Stimulated activated CD4-positive, alpha-beta T cell treated with anti-CD3 and anti-CD28 coated beads, Interleukin-1b, Interleukin-23, amount 100 ng/mL, for 1 hour (primary cell): ENCODE results near the gene NOL3.

Experiments
- DNase-seq, 2 donors: peaks; one replicate each; pipeline ENCODE4 v3.0.0-alpha.2; 2020; ENCODE audit warnings: low read depth in 2 of 2

Gene NOL3

GRCh38 chr16:67170949-67171649 is 761 bp downstream of the NOL3 start:
- no peak for DNase-seq

GRCh38 chr16:67173323-67173722 is 3.0 kb downstream of the NOL3 start:
- no peak for DNase-seq

GRCh38 chr16:67173808-67174705 is 3.7 kb downstream of the NOL3 start:
- peak in 1 of 2 donors; percentile 29 for DNase-seq

GRCh38 chr16:67174706-67175231 is 4.4 kb downstream of the NOL3 start:
- DNase-seq, result no peak

- DNase-seq, result no peak
These were observed 6.3 kb downstream of the NOL3 start for GRCh38 chr16:67176662-67177061.

- no peak for DNase-seq
These were observed 7.7 kb downstream of the NOL3 start for GRCh38 chr16:67177743-67178699.

GRCh38 chr16:67179421-67180080 is 9.2 kb downstream of the NOL3 start:
- no peak for DNase-seq

GRCh38 chr16:67180166-67180565 is 9.8 kb downstream of the NOL3 start:
- DNase-seq, result no peak

- DNase-seq, result no peak
These were observed 11.0 kb downstream of the NOL3 start for GRCh38 chr16:67181346-67181745.

GRCh38 chr16:67182288-67182687 is 11.9 kb downstream of the NOL3 start:
- DNase-seq, result no peak

GRCh38 chr16:67183284-67183626 is 12.9 kb downstream of the NOL3 start:
- no peak for DNase-seq

- DNase-seq, result peak; percentile 78 to 81
These were observed 13.5 kb downstream of the NOL3 start, which contains the start of gene MATCAP1 for GRCh38 chr16:67183627-67184452. MATCAP1 (minus strand) TSS chr16:67183963; CDS start chr16:67180610, 3,353 bp downstream.

GRCh38 chr16:67184453-67184994 is 14.2 kb downstream of the NOL3 start:
- DNase-seq, result no peak

- DNase-seq, result peak; percentile 63 to 73
These were observed 14.8 kb downstream of the NOL3 start for GRCh38 chr16:67184995-67185650.

GRCh38 chr16:67185651-67186134 is 15.4 kb downstream of the NOL3 start:
- DNase-seq, result no peak

- no peak for DNase-seq
These were observed 16.2 kb downstream of the NOL3 start for GRCh38 chr16:67186550-67186950.

GRCh38 chr16:67187175-67187890 is 17.0 kb downstream of the NOL3 start:
- DNase-seq, result no peak

GRCh38 chr16:67188323-67188722 is 18.0 kb downstream of the NOL3 start:
- DNase-seq, result no peak
